Upper lobe of left lung (tissue), 6 donors: ENCODE results near the gene GAS2L2. TPM values are rescaled to one million over a fixed set of nuclear protein-coding genes. Genes with fewer than 3 reads are reported as not detected.

Experiments
- ATAC-seq, 2 donors: fragments of 200-7000 bp; cut with Tn5 transposase; one replicate each; pipeline ENCODE4 v1.9.1; 2022; ENCODE audit warnings: mild to moderate bottlenecking in 2 of 2, moderate library complexity in 2 of 2; ENCODE audit not compliant: low FRiP score in 2 of 2
- DNase-seq, 2 donors: peaks; one replicate each; pipeline ENCODE4 v3.0.0-alpha.2; 2019 to 2020
- H3K27ac ChIP-seq, 4 donors: fragments of 200-600 bp; sonication (generic); one replicate each; pipeline ENCODE4 v1.5.1; 2016 to 2019
- H3K27me3 ChIP-seq, 4 donors: fragments of 200-600 bp; sonication (generic); one replicate each; pipeline ENCODE4 v1.5.1; 2017 to 2019
- H3K36me3 ChIP-seq, 4 donors: fragments of 200-600 bp; sonication (generic); one replicate each; pipeline ENCODE4 v1.5.1; 2016 to 2019
- H3K4me1 ChIP-seq, 4 donors: fragments of 200-600 bp; sonication (generic); one replicate each; pipeline ENCODE4 v1.5.1; 2018 to 2019
- H3K4me3 ChIP-seq, 4 donors: fragments of 200-600 bp; sonication (generic); one replicate each; pipeline ENCODE4 v1.5.1; 2017 to 2019; ENCODE audit warnings: mild to moderate bottlenecking in 2 of 4, moderate library complexity in 1 of 4
- H3K9me3 ChIP-seq, 4 donors: fragments of 200-600 bp; sonication (generic); one replicate each; pipeline ENCODE4 v1.5.1; 2018 to 2019
- EP300 ChIP-seq, 4 donors: sonication (generic); formaldehyde crosslinking; IDR thresholded peaks; one replicate each; pipeline ENCODE4 v1.5.1; 2017; ENCODE audit warnings: antibody characterized with exemption in 4 of 4, control low read depth in 2 of 4
- POLR2A ChIP-seq, 4 donors: fragments of 450-650 bp; IDR thresholded peaks; one replicate each; pipeline ENCODE4 v1.5.1; 2016 to 2017; ENCODE audit warnings: antibody characterized with exemption in 4 of 4, mild to moderate bottlenecking in 2 of 4
- POLR2AphosphoS5 ChIP-seq, 2 donors: sonication (generic); formaldehyde crosslinking; IDR thresholded peaks; one replicate each; pipeline ENCODE4 v1.5.1; 2017; ENCODE audit warnings: antibody characterized with exemption in 2 of 2
- WGBS, 2 donors: methylation state at CpG; one replicate each; pipeline ENCODE4 v1.1.5; 2017 to 2018; 5-methylcytosine and 5-hydroxymethylcytosine counted together
- total RNA-seq, 6 donors: library from RNA; depleted of rRNA in 4 of 6; stranded (reverse); fragments of >200 nt in 4 of 6; gene quantifications; one replicate each; pipeline versions ENCODE4 v1.1.0 to v1.2.1, GENCODE V29; 2016 to 2021
- TF ChIP-seq, protein P1 (sequence below), 6 experiments: fragments of 450-650 bp in 4 of 6; fragments of 200-600 bp in 2 of 6; sonication (generic) in 2 of 6; IDR thresholded peaks; one replicate each; pipeline ENCODE4 v1.5.1; 2016 to 2019; ENCODE audit warnings: antibody characterized with exemption in 6 of 6
- donor health status: DM: no; HTN: no; CAD: no; lungs with moderate emphysema.
- donor health status: DM: no; HTN: yes; CAD: no; lungs with severe emphysema.

The GAS2L2 gene
- total RNA-seq, 6 donors from 2014 or later = 0.37 to 7.4 (median 3.3) TPM

- H3K9me3 ChIP-seq = no peaks in the 10 kb centered on the region
- H3K36me3 ChIP-seq = no peaks in the 10 kb centered on the region
- peaks cover 0 to 12% (median under 1%) of the 10 kb centered on the region in 4 donors for H3K27me3 ChIP-seq
- no peak for ATAC-seq
- no peak for DNase-seq
- 82 to 100% methylated on average over 1 of the region's 1 CpG for WGBS, 2 donors
- no peak overlapping the region for H3K4me3 ChIP-seq
- TF ChIP-seq POLR2AphosphoS5 (IDR thresholded peaks at IDR 0.05) (no peak), POLR2A (IDR thresholded peaks at IDR 0.05) (no peak), EP300 (IDR thresholded peaks at IDR 0.05) (no peak)
- TF ChIP-seq, protein P1, sequence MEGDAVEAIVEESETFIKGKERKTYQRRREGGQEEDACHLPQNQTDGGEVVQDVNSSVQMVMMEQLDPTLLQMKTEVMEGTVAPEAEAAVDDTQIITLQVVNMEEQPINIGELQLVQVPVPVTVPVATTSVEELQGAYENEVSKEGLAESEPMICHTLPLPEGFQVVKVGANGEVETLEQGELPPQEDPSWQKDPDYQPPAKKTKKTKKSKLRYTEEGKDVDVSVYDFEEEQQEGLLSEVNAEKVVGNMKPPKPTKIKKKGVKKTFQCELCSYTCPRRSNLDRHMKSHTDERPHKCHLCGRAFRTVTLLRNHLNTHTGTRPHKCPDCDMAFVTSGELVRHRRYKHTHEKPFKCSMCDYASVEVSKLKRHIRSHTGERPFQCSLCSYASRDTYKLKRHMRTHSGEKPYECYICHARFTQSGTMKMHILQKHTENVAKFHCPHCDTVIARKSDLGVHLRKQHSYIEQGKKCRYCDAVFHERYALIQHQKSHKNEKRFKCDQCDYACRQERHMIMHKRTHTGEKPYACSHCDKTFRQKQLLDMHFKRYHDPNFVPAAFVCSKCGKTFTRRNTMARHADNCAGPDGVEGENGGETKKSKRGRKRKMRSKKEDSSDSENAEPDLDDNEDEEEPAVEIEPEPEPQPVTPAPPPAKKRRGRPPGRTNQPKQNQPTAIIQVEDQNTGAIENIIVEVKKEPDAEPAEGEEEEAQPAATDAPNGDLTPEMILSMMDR (IDR thresholded peaks at IDR 0.05) = no peak
- H3K4me1 ChIP-seq = peaks cover 40 to 61% (median 45%) of the 10 kb centered on the region in 4 donors
- no peak overlapping the region for H3K27ac ChIP-seq
Measured at GRCh38 chr17:35796942-35797341, 43.9 kb upstream of the GAS2L2 start.

DNA sequence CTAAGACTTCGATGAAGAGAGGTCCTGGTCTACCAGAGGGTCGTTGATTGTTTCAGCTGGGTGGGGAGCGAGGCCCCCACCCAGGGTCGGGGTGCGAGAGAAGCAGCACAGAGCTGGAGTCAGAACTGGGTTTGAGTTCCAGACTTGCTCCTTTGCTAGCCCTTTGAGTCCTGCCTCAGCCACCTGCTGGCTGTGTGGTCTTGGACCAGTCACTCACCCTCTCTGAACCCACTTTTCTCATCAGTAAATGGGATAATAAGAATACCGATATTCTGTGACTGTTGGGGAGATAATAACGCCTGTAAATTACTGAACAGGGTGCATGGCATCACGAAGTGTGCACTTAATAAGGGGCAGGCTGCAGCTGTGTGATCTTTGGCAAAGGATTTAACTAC is 42.8 kb upstream of the GAS2L2 start:
- no peak for DNase-seq
- TF ChIP-seq POLR2A (IDR thresholded peaks at IDR 0.05) (no peak), EP300 (IDR thresholded peaks at IDR 0.05) (no peak), POLR2AphosphoS5 (IDR thresholded peaks at IDR 0.05) (no peak)
- TF ChIP-seq, protein P1 (IDR thresholded peaks at IDR 0.05) = no peak
- Histone ChIP-seq H3K27ac (peak overlapping the region; percentile 22 to 82 (median 77)), H3K9me3 (no peaks in the 10 kb centered on the region), H3K27me3 (peaks cover 0 to 12% (median under 1%) of the 10 kb centered on the region in 4 donors), H3K4me3 (peak overlapping the region in 3 of 4 donors; percentile 57 to 66 (median 62)), H3K4me1 (peaks cover 29 to 55% (median 34%) of the 10 kb centered on the region in 4 donors), H3K36me3 (no peaks in the 10 kb centered on the region)
- no peak for ATAC-seq
- 32 to 43% methylated on average over 8 of the region's 8 CpGs for WGBS, 2 donors

- Histone ChIP-seq H3K27ac (peak within 1 kb of the TSS; percentile 22 to 82 (median 77)), H3K27me3 (peaks cover 0 to 12% (median under 1%) of the 10 kb centered on the region in 4 donors), H3K36me3 (no peaks in the 10 kb centered on the region), H3K4me1 (peaks cover 23 to 49% (median 28%) of the 10 kb centered on the region in 4 donors), H3K9me3 (no peaks in the 10 kb centered on the region), H3K4me3 (peak within 1 kb of the TSS; percentile 57 to 80 (median 64))
- TF ChIP-seq POLR2A (IDR thresholded peaks at IDR 0.05) (peak in 1 of 4 donors; percentile 79), POLR2AphosphoS5 (IDR thresholded peaks at IDR 0.05) (peak in 1 of 2 donors; percentile 48), EP300 (IDR thresholded peaks at IDR 0.05) (no peak)
- TF ChIP-seq, protein P1 (IDR thresholded peaks at IDR 0.05) = no peak
- ATAC-seq = peak; percentile 76 to 87
- DNase-seq = peak; percentile 64 to 92
- 0 to 1% methylated on average over 10 to 49 of the region's 89 CpGs for WGBS, 2 donors
Measured at GRCh38 chr17:35795007-35795870, 42.2 kb upstream of the GAS2L2 start, which contains the start of gene MMP28. Gene MMP28, minus strand, starts transcription at chr17:35795641. Its CDS starts 264 bp downstream, at chr17:35795377.

GRCh38 chr17:35793257-35793656 is 40.2 kb upstream of the GAS2L2 start:
- ATAC-seq = no peak
- DNase-seq = peak in 1 of 2 donors; percentile 47
- peak overlapping the region in 2 of 4 donors; percentile 74 to 82 for H3K27ac ChIP-seq
- H3K27me3 ChIP-seq = peaks cover 0 to 12% (median under 1%) of the 10 kb centered on the region in 4 donors
- peaks cover 13 to 38% (median 18%) of the 10 kb centered on the region in 4 donors for H3K4me1 ChIP-seq
- H3K9me3 ChIP-seq = no peaks in the 10 kb centered on the region
- TF ChIP-seq POLR2A (IDR thresholded peaks at IDR 0.05) (peak in 1 of 4 donors; percentile 13), POLR2AphosphoS5 (IDR thresholded peaks at IDR 0.05) (no peak)
- 65 to 69% methylated on average over 3 of the region's 3 CpGs for WGBS, 2 donors
- no peaks in the 10 kb centered on the region for H3K36me3 ChIP-seq
- H3K4me3 ChIP-seq = peak overlapping the region in 3 of 4 donors; percentile 57 to 66 (median 62)

DNA sequence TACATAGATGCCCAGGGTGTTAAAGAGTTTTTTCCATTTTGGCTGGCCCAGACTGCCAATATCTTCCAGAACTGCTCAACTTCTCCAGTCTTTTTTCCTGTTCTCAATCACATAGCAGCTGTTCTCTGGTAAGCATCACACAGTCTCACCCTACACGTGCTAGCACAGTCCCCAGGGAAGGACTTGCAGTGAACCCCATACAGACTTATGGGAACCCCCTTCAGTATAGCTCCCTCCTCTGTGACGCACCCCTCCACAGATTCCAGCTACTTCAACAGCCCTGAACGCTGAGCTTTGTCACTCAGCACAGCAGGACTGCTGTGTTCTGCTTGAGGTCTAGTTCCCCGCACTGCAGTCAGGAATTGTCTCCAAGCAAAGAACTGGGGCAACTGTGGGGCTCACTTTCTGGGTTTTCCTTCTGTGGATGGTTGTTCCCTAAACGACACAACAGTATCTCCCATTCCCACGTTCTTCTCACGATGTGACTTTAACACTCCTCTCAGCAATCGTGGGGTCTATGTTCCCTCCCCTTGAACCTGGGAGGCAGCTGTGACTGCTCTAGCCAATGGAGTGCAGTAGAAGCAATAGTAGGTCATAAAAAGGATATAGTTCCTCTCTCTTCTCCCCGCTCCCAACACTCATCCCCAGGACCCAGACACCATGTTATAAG is 38.8 kb upstream of the GAS2L2 start:
- H3K4me1 ChIP-seq = peaks cover 21 to 46% (median 28%) of the 10 kb centered on the region in 4 donors
- peaks cover 0 to 12% (median under 1%) of the 10 kb centered on the region in 4 donors for H3K27me3 ChIP-seq
- H3K4me3 ChIP-seq = no peak overlapping the region
- peak overlapping the region in 2 of 4 donors; percentile 17 to 32 for H3K27ac ChIP-seq
- DNase-seq = peak in 1 of 2 donors; percentile 12
- ATAC-seq = no peak
- no peaks in the 10 kb centered on the region for H3K9me3 ChIP-seq
- 72 to 79% methylated on average over 9 of the region's 9 CpGs for WGBS, 2 donors
- TF ChIP-seq POLR2AphosphoS5 (IDR thresholded peaks at IDR 0.05) = no peak
- no peaks in the 10 kb centered on the region for H3K36me3 ChIP-seq
